SH-SY5Y (cell line): ENCODE results near the gene INSR.

Experiments
- GATA2 ChIP-seq: IDR thresholded peaks from 2 replicates; pipeline ENCODE4 v1.6.1; 2011; ENCODE audit warnings: mild to moderate bottlenecking, low read depth, low read length
- GATA3 ChIP-seq: IDR thresholded peaks from 2 replicates; pipeline ENCODE4 v1.6.1; 2011; ENCODE audit warnings: low read depth, mild to moderate bottlenecking, low read length, moderate library complexity

DNA sequence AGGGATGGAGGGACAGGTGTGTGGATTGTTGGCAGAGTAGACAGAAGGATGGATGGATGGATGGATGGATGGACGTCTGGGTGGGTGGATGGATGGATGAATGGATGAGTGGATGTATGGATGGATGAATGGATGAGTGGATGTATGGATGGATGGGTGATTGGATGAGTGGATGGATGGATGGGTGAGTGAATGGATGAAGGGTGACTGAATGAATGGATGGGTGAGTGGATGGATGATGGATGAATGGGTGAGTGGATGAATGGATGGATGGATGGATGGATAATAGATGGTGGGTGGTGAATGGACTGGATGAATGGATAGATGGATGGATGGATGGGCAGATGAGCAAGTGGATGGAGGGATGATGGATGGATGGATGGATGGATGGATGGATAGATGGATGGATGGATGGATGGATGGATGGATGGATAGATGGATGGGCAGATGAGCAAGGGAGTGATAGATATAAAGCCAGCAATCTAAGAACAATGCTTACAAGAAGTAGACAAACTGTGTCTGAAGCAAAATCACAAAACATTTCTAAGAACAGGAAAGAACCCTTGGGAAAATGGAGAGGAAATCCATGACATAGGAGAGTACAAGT, 65.2 kb downstream of the INSR start:
- TF ChIP-seq GATA3: no peak
- no peak for TF ChIP-seq GATA2
